Muscle of back (tissue), 11 donors: Measurements from ENCODE around the gene RARA. TPM values are rescaled to one million over a fixed set of nuclear protein-coding genes. Genes with fewer than 3 reads are reported as not detected.
"Not testable (repeated sequence)": the region's sequence is repeated elsewhere in the genome, so short reads cannot be mapped to it uniquely, and the experiment has no call there.

Source experiments
- DNase-seq, 3 donors: peaks; one replicate each; pipeline versions ENCODE4 v3.0.0 to v3.0.0-alpha.2; 2013
- polyA plus RNA-seq, 10 donors: library from polyadenylated mRNA; unstranded; fragments of 120-200 nt; gene quantifications; one replicate each; pipeline ENCODE4 v1.2.1, GENCODE V29; 2013; ENCODE audit not compliant: insufficient read length in 10 of 10

The RARA gene
- polyA plus RNA-seq, 10 donors, result 46.0 to 64.5 (median 54.1) TPM

- DNase-seq, result peak in 1 of 3 donors; percentile 7
Observed at GRCh38 chr17:40371261-40371929, 62.4 kb downstream of the RARA start.

GRCh38 chr17:40372031-40372430 is 63.1 kb downstream of the RARA start:
- DNase-seq, result no peak

- not testable (repeated sequence) for DNase-seq
Observed at GRCh38 chr17:40372644-40373043, 63.7 kb downstream of the RARA start.

GRCh38 chr17:40373324-40373723 is 64.3 kb downstream of the RARA start:
- DNase-seq, result no peak

GRCh38 chr17:40373999-40374398 is 65.0 kb downstream of the RARA start:
- DNase-seq, result no peak

GRCh38 chr17:40374821-40375498 is 66.0 kb downstream of the RARA start:
- DNase-seq, result no peak

- DNase-seq, result not testable (repeated sequence)
Observed at GRCh38 chr17:40375786-40376185, 66.8 kb downstream of the RARA start.

GRCh38 chr17:40376541-40376940 is 67.6 kb downstream of the RARA start:
- not testable (repeated sequence) for DNase-seq

- DNase-seq, result no peak
Observed at GRCh38 chr17:40377832-40378231, 68.9 kb downstream of the RARA start.

GRCh38 chr17:40378966-40379365 is 70.0 kb downstream of the RARA start:
- DNase-seq, result no peak

GRCh38 chr17:40382251-40382650 is 73.3 kb downstream of the RARA start:
- DNase-seq, result no peak

- not testable (repeated sequence) for DNase-seq
Observed at GRCh38 chr17:40386555-40386954, 77.6 kb downstream of the RARA start.

GRCh38 chr17:40399185-40399584 is 90.2 kb downstream of the RARA start:
- DNase-seq, result peak; percentile 37 to 70 (median 55)

GRCh38 chr17:40402668-40403067 is 93.7 kb downstream of the RARA start:
- DNase-seq, result no peak

- no peak for DNase-seq
Observed at GRCh38 chr17:40404003-40404402, 95.0 kb downstream of the RARA start.

Other genes with a start within 250 kb of the RARA start
- gene THRA, start 246.2 kb upstream of the RARA start, polyA plus RNA-seq, result 10 to 100 TPM; 53.4 to 69.2 (median 63.8) TPM
- 1 to 10 TPM; 2.0 to 7.7 (median 4.6) TPM for gene NR1D1, start 208.6 kb upstream of the RARA start, polyA plus RNA-seq
- 100 to 1,000 TPM in 8 of 10 donors, 10 to 100 TPM in 2; 90.6 to 144 (median 118) TPM for gene MSL1, start 187.2 kb upstream of the RARA start, polyA plus RNA-seq
- gene CASC3, start 168.6 kb upstream of the RARA start, polyA plus RNA-seq, result 10 to 100 TPM; 47.9 to 73.4 (median 68.9) TPM
- gene RAPGEFL1, start 131.7 kb upstream of the RARA start, polyA plus RNA-seq, result 10 to 100 TPM in 2 of 10 donors, 1 to 10 TPM in 8; 4.3 to 13.0 (median 6.4) TPM
- gene WIPF2, start 89.9 kb upstream of the RARA start, polyA plus RNA-seq, result 10 to 100 TPM; 13.5 to 19.0 (median 15.6) TPM
- gene CDC6, start 21.3 kb upstream of the RARA start, polyA plus RNA-seq, result 10 to 100 TPM in 6 of 10 donors, 1 to 10 TPM in 4; 6.9 to 20.2 (median 11.1) TPM
- under 1 TPM in 3 of 10 donors, not detected in 7; 0.27 to 0.56 (median 0.33) TPM for gene GJD3, start 55.6 kb downstream of the RARA start, polyA plus RNA-seq
- gene TOP2A, start 108.7 kb downstream of the RARA start, polyA plus RNA-seq, result 100 to 1,000 TPM in 1 of 10 donors, 10 to 100 TPM in 9; 50.2 to 119 (median 78.6) TPM
- 100 to 1,000 TPM; 191 to 347 (median 255) TPM for gene IGFBP4, start 134.3 kb downstream of the RARA start, polyA plus RNA-seq
- gene TNS4, start 192.4 kb downstream of the RARA start, polyA plus RNA-seq, result 1 to 10 TPM in 2 of 10 donors, under 1 TPM in 2, not detected in 6; 0.05 to 2.5 (median 1.2) TPM